Heart right ventricle (tissue), 16 donors: Measurements from ENCODE around the gene SH3PXD2B. TPM values are rescaled to one million over a fixed set of nuclear protein-coding genes. Genes with fewer than 3 reads are reported as not detected.

Experiments used
- ATAC-seq, 8 donors: fragments of 200-7000 bp; cut with Tn5 transposase; one replicate each; pipeline ENCODE4 v1.9.1; 2020; ENCODE audit warnings: mild to moderate bottlenecking in 8 of 8, moderate library complexity in 8 of 8, moderate number of reproducible peaks in 1 of 8
- DNase-seq, 2 donors: peaks; one replicate each; pipeline ENCODE4 v3.0.0-alpha.2; 2020
- H3K27ac ChIP-seq, 10 donors: fragments of 200-600 bp; sonication (generic) in 2 of 10; one replicate each; pipeline versions ENCODE4 v1.5.0 to v1.8.0; 2020 to 2022; ENCODE audit warnings: mild to moderate bottlenecking in 3 of 10
- H3K27me3 ChIP-seq, 7 donors: fragments of 200-600 bp; one replicate each; pipeline ENCODE4 v1.8.0; 2021 to 2022; ENCODE audit warnings: mild to moderate bottlenecking in 2 of 7
- H3K36me3 ChIP-seq, 9 donors: fragments of 200-600 bp; sonication (generic) in 1 of 9; one replicate each; pipeline versions ENCODE4 v1.5.0 to v1.8.0; 2020 to 2022; ENCODE audit warnings: mild to moderate bottlenecking in 2 of 9
- H3K4me1 ChIP-seq, 9 donors: fragments of 200-600 bp; sonication (generic) in 1 of 9; one replicate each; pipeline versions ENCODE4 v1.5.0 to v1.8.0; 2020 to 2022; ENCODE audit warnings: mild to moderate bottlenecking in 4 of 9
- H3K4me3 ChIP-seq, 10 donors: fragments of 200-600 bp; sonication (generic) in 2 of 10; one replicate each; pipeline versions ENCODE4 v1.5.0 to v1.8.0; 2020 to 2022; ENCODE audit warnings: mild to moderate bottlenecking in 7 of 10, moderate library complexity in 2 of 10
- H3K9me3 ChIP-seq, 11 donors: fragments of 200-600 bp in 10 of 11; sonication (generic) in 2 of 11; one replicate each; pipeline versions ENCODE4 v1.5.0 to v1.8.0; 2013 to 2022; ENCODE audit warnings: mild to moderate bottlenecking in 2 of 11, control low read depth in 1 of 11, moderate library complexity in 1 of 11
- CTCF ChIP-seq, 9 donors: fragments of 200-600 bp; sonication (generic) in 2 of 9; IDR thresholded peaks; one replicate each; pipeline versions ENCODE4 v1.5.0 to v1.8.0; 2021 to 2022; ENCODE audit warnings: antibody characterized with exemption in 9 of 9, mild to moderate bottlenecking in 5 of 9, moderate library complexity in 1 of 9
- WGBS, 2 donors: extraction: QIAGEN DNeasy Blood & Tissue Kit; methylation state at CpG; one replicate each; pipeline ENCODE4 v1.1.7; 2013; ENCODE audit warnings: inconsistent platforms in 1 of 2; 5-methylcytosine and 5-hydroxymethylcytosine counted together
- intact Hi-C, 10 donors: fragments of 100-400 bp; cut with DNase I; formaldehyde crosslinking; loops; one replicate each; pipeline versions ENCODE4 v1.11.1 to v1.14.2; 2022
- polyA plus RNA-seq, 2 donors: library from polyadenylated mRNA; stranded (reverse); fragments of 200-250 nt; gene quantifications; one replicate each; pipeline ENCODE4 v1.2.3, GENCODE V29; 2013
- total RNA-seq, 10 donors: library from RNA; stranded (reverse); fragmentation: NEBNext Ultra II Directional in 3 of 10; extraction: Animal tissue kit (Norgen Biotek cat#: 25700) in 3 of 10; gene quantifications; one replicate each; pipeline versions ENCODE4 v1.2.1 to v1.2.4, GENCODE V29; 2021 to 2023
- donor health status: Arrhythmogenic right ventricular cardiomyopathy.
- donor health status: ischemic (EF 13 %, LVEDD 7.1; RV severe dilation, severe dysfunction).
- donor health status: healthy with polysubstance abuse.
- donor health status: DM: no; HTN: yes; CAD: no.
- donor health status: DM: no; HTN: no; CAD: no.
- donor health status: ischemic (EF 25% LVEDD 6.9; RV normal size, moderate dysfunction).
- donor health status: ischemic (EF 25% LVEDD 5.7; RV mildly dilated, moderate dysfunction).
- donor health status: healthy.
- donor health status: DM: yes; HTN: yes; CAD: no.
- donor health status: Ischemic cardiomyopathy.
- donor health status: ischemic (EF 35%, LVEDD 5.7; RV mildly dilated, moderate dysfunction).
- donor health status: nonischemic (EF 11% LVEDD 7.7; RV severe dilation, severe dysfunction).
- donor health status: DM: yes; HTN: yes; CAD: no.
- donor health status: PGD.
- donor health status: ischemic (EF 29% LVEDD 5.4; RV normal size, mild dysfunction).
- donor health status: nonischemic (EF 23%, LVEDD 6.1; RV moderate dilation, normal function).

The SH3PXD2B gene
- total and polyA plus RNA-seq, 12 donors, result 1.8 to 12.5 (median 5.5) TPM

GRCh38 chr5:172452398-172453205 lies 1.7 kb downstream of the SH3PXD2B start:
- DNase-seq, result no peak
- Histone ChIP-seq H3K27ac (peak overlapping the region; percentile 20 to 91 (median 83)), H3K27me3 (peaks cover 0 to 25% (median 0%) of the 10 kb centered on the region in 7 donors), H3K4me3 (peak overlapping the region in 9 of 10 donors; percentile 67 to 94 (median 82)), H3K9me3 (no peaks in the 10 kb centered on the region), H3K4me1 (peaks cover 6 to 74% (median 42%) of the 10 kb centered on the region in 9 donors), H3K36me3 (peaks cover 0 to 5% (median 0%) of the 10 kb centered on the region in 9 donors)
- peak in 5 of 8 donors; percentile 27 to 66 (median 58) for ATAC-seq
- TF ChIP-seq CTCF (IDR thresholded peaks at IDR 0.05), result peak in 1 of 9 donors; percentile 4
- 54 to 57% methylated on average over 18 of the region's 18 CpGs for WGBS, 2 donors
- intact Hi-C loops, result loop anchor here in 3 of 10 donors (5.0 to 10.0 kb wide), 4 partner anchors 35 to 170 kb away; partner anchors contain the start of gene UBTD2 (in 2 of the 3)

GRCh38 chr5:172451771-172452197 lies 2.5 kb downstream of the SH3PXD2B start:
- Histone ChIP-seq H3K27ac (peak overlapping the region in 4 of 10 donors; percentile 82 to 91 (median 87)), H3K4me1 (peaks cover 9 to 82% (median 51%) of the 10 kb centered on the region in 9 donors)
- no peak for DNase-seq

GRCh38 chr5:172450861-172451695 lies 3.2 kb downstream of the SH3PXD2B start:
- H3K27ac ChIP-seq, result peak overlapping the region in 5 of 10 donors; percentile 3 to 91 (median 85)
- 67 to 70% methylated on average over 7 of the region's 7 CpGs for whole genome bisulfite sequencing, 2 donors
- intact Hi-C loops, result loop anchor here in 3 of 10 donors (5.0 to 10.0 kb wide), 4 partner anchors 34 to 169 kb away; partner anchors contain the start of gene UBTD2 (in 2 of the 3)
- peak in 3 of 8 donors; percentile 5 to 39 (median 8) for ATAC-seq
- no peaks in the 10 kb centered on the region for H3K9me3 ChIP-seq
- H3K4me1 ChIP-seq, result peaks cover 15 to 87% (median 55%) of the 10 kb centered on the region in 9 donors
- peak overlapping the region in 1 of 10 donors; percentile 76 for H3K4me3 ChIP-seq
- DNase-seq, result no peak
- H3K27me3 ChIP-seq, result peaks cover 0 to 25% (median 0%) of the 10 kb centered on the region in 7 donors
- TF ChIP-seq CTCF (IDR thresholded peaks at IDR 0.05), result peak; percentile 48 to 72 (median 67)
- peaks cover 0 to 5% (median 0%) of the 10 kb centered on the region in 9 donors for H3K36me3 ChIP-seq

More at GRCh38 chr5:172451771-172452197, 2.5 kb downstream of the SH3PXD2B start:
- intact Hi-C loops, result loop anchor here in 3 of 10 donors (5.0 to 10.0 kb wide), 4 partner anchors 34 to 169 kb away; partner anchors contain the start of gene UBTD2 (in 2 of the 3)
- Histone ChIP-seq H3K9me3 (no peaks in the 10 kb centered on the region), H3K36me3 (peaks cover 0 to 5% (median 0%) of the 10 kb centered on the region in 9 donors), H3K4me3 (peak overlapping the region in 2 of 10 donors; percentile 76 to 82), H3K27me3 (peaks cover 0 to 25% (median 0%) of the 10 kb centered on the region in 7 donors)
- WGBS, 2 donors, result 86 to 97% methylated on average over 3 of the region's 3 CpGs
- peak in 3 of 8 donors; percentile 12 to 28 (median 19) for ATAC-seq
- TF ChIP-seq CTCF (IDR thresholded peaks at IDR 0.05), result no peak
